ENCODE measurements around the gene ATP11B.

ATP11B gene

DNA sequence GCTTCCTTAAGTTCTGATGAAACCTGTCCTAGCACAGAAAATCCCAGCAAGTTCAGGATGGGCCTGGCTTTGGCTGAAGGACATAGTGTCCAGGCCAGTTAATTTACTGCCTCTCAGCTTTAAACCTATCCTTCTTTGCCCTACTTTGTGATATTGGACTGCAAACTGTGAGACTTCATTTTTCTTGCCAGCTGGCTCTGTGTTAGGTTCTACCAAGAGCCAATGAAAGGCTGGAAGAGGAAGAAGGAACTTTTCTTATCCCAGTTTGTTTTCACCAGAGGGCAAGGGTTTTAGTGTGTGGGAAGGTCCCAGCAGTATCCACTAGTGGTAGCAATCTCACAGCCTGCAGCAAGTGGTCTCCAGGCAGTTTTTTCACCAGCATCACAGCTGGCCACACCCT lies 168.9 kb downstream of the ATP11B start:
- no peak overlapping the region for H3K27ac ChIP-seq (ENCODE audit: low read depth, low read length)
- H3K27me3 ChIP-seq (ENCODE audit: control insufficient read depth in 1 of 2, insufficient read depth in 2 of 2, low read length in 2 of 2), result no peaks in the 10 kb centered on the region
- no peaks in the 10 kb centered on the region for H3K9me3 ChIP-seq (ENCODE audit: control insufficient read depth in 1 of 2, low read length in 2 of 2)
- H3K9ac ChIP-seq (ENCODE audit: low read depth in 1 of 2, low read length in 2 of 2), result no peak overlapping the region
- H3K4me1 ChIP-seq (ENCODE audit: control insufficient read depth in 1 of 2, insufficient read depth in 2 of 2, low read length in 2 of 2), result peaks cover 4 to 13% of the 10 kb centered on the region in 2 donors
- no peak overlapping the region for H3K4me3 ChIP-seq (ENCODE audit: low read depth in 1 of 2, low read length in 2 of 2)
- H3K36me3 ChIP-seq (ENCODE audit: control insufficient read depth in 1 of 2, insufficient read depth in 2 of 2, low read length in 2 of 2), result peaks cover 5 to 14% of the 10 kb centered on the region in 2 donors

DNA sequence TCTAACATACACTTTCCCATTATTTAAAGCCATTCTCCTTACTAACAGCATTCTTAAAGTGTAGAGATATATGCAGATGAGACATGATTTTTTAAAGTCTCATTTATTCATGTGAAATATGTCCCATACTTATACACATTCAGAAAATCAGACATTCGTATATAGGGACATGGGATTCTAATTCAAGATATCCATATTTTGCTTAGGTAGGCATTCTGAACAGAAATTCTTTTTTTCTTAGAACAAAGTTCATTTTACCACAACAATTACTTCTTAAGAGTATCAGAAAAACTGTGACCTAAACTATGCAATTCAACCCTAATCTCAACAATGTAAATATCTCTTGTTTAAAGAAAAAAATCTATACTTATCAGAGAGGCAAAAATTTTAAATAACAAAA lies 170.9 kb downstream of the ATP11B start:
- H3K36me3 ChIP-seq (ENCODE audit: control insufficient read depth in 1 of 2, insufficient read depth in 2 of 2, low read length in 2 of 2), result peaks cover 0 to 6% of the 10 kb centered on the region in 2 donors
- no peak overlapping the region for H3K27ac ChIP-seq (ENCODE audit: low read depth, low read length)
- H3K4me3 ChIP-seq (ENCODE audit: low read depth in 1 of 2, low read length in 2 of 2), result no peak overlapping the region
- no peaks in the 10 kb centered on the region for H3K9me3 ChIP-seq (ENCODE audit: control insufficient read depth in 1 of 2, low read length in 2 of 2)
- no peaks in the 10 kb centered on the region for H3K27me3 ChIP-seq (ENCODE audit: control insufficient read depth in 1 of 2, insufficient read depth in 2 of 2, low read length in 2 of 2)
- peaks cover 8 to 28% of the 10 kb centered on the region in 2 donors for H3K4me1 ChIP-seq (ENCODE audit: control insufficient read depth in 1 of 2, insufficient read depth in 2 of 2, low read length in 2 of 2)
- no peak overlapping the region for H3K9ac ChIP-seq (ENCODE audit: low read depth in 1 of 2, low read length in 2 of 2)

DNA sequence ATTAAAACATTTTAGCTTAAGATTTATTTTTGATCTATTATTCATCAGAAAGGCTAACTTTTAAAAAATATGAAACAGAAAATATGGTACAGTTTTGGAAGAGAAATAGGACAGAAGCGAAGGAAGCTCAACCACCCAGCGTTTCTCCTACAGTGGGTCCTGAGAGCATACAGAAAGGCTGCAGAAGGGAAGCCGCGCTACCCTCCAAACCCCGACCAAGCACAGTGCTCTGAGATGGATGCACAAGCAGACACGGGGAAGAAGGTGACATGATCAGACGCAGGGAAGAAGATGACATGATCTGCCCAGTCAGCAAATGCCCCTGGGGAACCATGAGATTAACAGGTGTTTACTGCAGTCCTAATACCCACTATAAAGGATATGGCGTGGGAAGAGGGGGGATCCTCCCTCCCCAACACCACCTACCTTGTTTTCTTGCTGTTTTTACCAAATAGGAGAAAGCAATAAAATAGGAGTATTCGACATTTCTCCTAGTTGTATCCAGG lies 172.6 kb downstream of the ATP11B start:
- Histone ChIP-seq H3K4me3 (ENCODE audit: low read depth in 1 of 2, low read length in 2 of 2) (no peak overlapping the region), H3K27ac (ENCODE audit: low read depth, low read length) (no peak overlapping the region), H3K4me1 (ENCODE audit: control insufficient read depth in 1 of 2, insufficient read depth in 2 of 2, low read length in 2 of 2) (peaks cover 8 to 31% of the 10 kb centered on the region in 2 donors)

GRCh38 chr3:182967218-182968204 lies 174.2 kb downstream of the ATP11B start:
- H3K27me3 ChIP-seq (ENCODE audit: control insufficient read depth in 1 of 2, insufficient read depth in 2 of 2, low read length in 2 of 2), result no peaks in the 10 kb centered on the region
- peaks cover 17 to 36% of the 10 kb centered on the region in 2 donors for H3K4me1 ChIP-seq (ENCODE audit: control insufficient read depth in 1 of 2, insufficient read depth in 2 of 2, low read length in 2 of 2)
- H3K4me3 ChIP-seq (ENCODE audit: low read depth in 1 of 2, low read length in 2 of 2), result no peak overlapping the region
- H3K27ac ChIP-seq (ENCODE audit: low read depth, low read length), result no peak overlapping the region
- H3K9ac ChIP-seq (ENCODE audit: low read depth in 1 of 2, low read length in 2 of 2), result no peak overlapping the region
- H3K9me3 ChIP-seq (ENCODE audit: control insufficient read depth in 1 of 2, low read length in 2 of 2), result no peaks in the 10 kb centered on the region
- peaks cover 0 to 3% of the 10 kb centered on the region in 2 donors for H3K36me3 ChIP-seq (ENCODE audit: control insufficient read depth in 1 of 2, insufficient read depth in 2 of 2, low read length in 2 of 2)

More for the DNA sequence above, 172.6 kb downstream of the ATP11B start:
- H3K27me3 ChIP-seq (ENCODE audit: control insufficient read depth in 1 of 2, insufficient read depth in 2 of 2, low read length in 2 of 2), result no peaks in the 10 kb centered on the region
- H3K9me3 ChIP-seq (ENCODE audit: control insufficient read depth in 1 of 2, low read length in 2 of 2), result no peaks in the 10 kb centered on the region
- no peak overlapping the region for H3K9ac ChIP-seq (ENCODE audit: low read depth in 1 of 2, low read length in 2 of 2)
- peaks cover 0 to 3% of the 10 kb centered on the region in 2 donors for H3K36me3 ChIP-seq (ENCODE audit: control insufficient read depth in 1 of 2, insufficient read depth in 2 of 2, low read length in 2 of 2)

GRCh38 chr3:182969277-182969676 lies 176.0 kb downstream of the ATP11B start:
- no peaks in the 10 kb centered on the region for H3K27me3 ChIP-seq (ENCODE audit: control insufficient read depth in 1 of 2, insufficient read depth in 2 of 2, low read length in 2 of 2)
- no peaks in the 10 kb centered on the region for H3K9me3 ChIP-seq (ENCODE audit: control insufficient read depth in 1 of 2, low read length in 2 of 2)
- H3K4me1 ChIP-seq (ENCODE audit: control insufficient read depth in 1 of 2, insufficient read depth in 2 of 2, low read length in 2 of 2), result peaks cover 17 to 35% of the 10 kb centered on the region in 2 donors
- H3K4me3 ChIP-seq (ENCODE audit: low read depth in 1 of 2, low read length in 2 of 2), result no peak overlapping the region
- no peak overlapping the region for H3K9ac ChIP-seq (ENCODE audit: low read depth in 1 of 2, low read length in 2 of 2)
- H3K36me3 ChIP-seq (ENCODE audit: control insufficient read depth in 1 of 2, insufficient read depth in 2 of 2, low read length in 2 of 2), result no peaks in the 10 kb centered on the region
- no peak overlapping the region for H3K27ac ChIP-seq (ENCODE audit: low read depth, low read length)

GRCh38 chr3:182969853-182970252 lies 176.5 kb downstream of the ATP11B start:
- no peaks in the 10 kb centered on the region for H3K36me3 ChIP-seq (ENCODE audit: control insufficient read depth in 1 of 2, insufficient read depth in 2 of 2, low read length in 2 of 2)
- H3K27me3 ChIP-seq (ENCODE audit: control insufficient read depth in 1 of 2, insufficient read depth in 2 of 2, low read length in 2 of 2), result no peaks in the 10 kb centered on the region
- H3K27ac ChIP-seq (ENCODE audit: low read depth, low read length), result no peak overlapping the region
- H3K4me3 ChIP-seq (ENCODE audit: low read depth in 1 of 2, low read length in 2 of 2), result no peak overlapping the region
- H3K9me3 ChIP-seq (ENCODE audit: control insufficient read depth in 1 of 2, low read length in 2 of 2), result no peaks in the 10 kb centered on the region
- no peak overlapping the region for H3K9ac ChIP-seq (ENCODE audit: low read depth in 1 of 2, low read length in 2 of 2)
- H3K4me1 ChIP-seq (ENCODE audit: control insufficient read depth in 1 of 2, insufficient read depth in 2 of 2, low read length in 2 of 2), result peaks cover 17 to 37% of the 10 kb centered on the region in 2 donors

DNA sequence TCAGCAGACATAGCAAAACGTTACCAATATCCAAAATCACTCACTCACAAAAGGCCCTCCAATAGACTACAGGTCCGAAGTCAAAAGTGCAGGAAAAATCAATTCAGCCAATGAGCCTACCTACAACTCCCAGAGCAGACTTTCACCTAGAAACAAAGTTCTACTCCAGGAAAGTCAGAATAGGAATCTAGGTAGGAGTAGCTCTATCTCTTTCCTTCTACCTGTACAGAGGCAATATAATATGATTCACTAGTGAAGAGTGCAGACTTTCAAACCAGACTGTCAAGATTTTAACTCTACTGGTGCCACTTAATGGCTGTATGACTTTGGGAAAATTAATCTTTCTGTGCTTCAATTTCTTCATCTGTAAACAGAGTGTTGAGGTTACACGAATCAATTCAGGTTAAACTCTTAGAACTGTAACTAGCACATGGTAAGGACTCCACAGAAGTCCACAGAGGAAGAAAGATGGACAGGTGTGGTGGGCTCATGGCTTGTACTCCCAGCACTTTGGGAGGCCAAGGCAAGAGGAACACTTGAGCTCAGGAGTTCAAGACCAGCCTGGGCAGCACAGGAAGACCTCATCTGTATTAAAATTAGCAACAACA lies 177.6 kb downstream of the ATP11B start:
- H3K4me3 ChIP-seq (ENCODE audit: low read depth in 1 of 2, low read length in 2 of 2), result no peak overlapping the region

More for the DNA sequence above, 177.6 kb downstream of the ATP11B start:
- Histone ChIP-seq H3K4me1 (ENCODE audit: control insufficient read depth in 1 of 2, insufficient read depth in 2 of 2, low read length in 2 of 2) (peaks cover 15 to 38% of the 10 kb centered on the region in 2 donors), H3K27me3 (ENCODE audit: control insufficient read depth in 1 of 2, insufficient read depth in 2 of 2, low read length in 2 of 2) (no peaks in the 10 kb centered on the region), H3K9ac (ENCODE audit: low read depth in 1 of 2, low read length in 2 of 2) (no peak overlapping the region), H3K9me3 (ENCODE audit: control insufficient read depth in 1 of 2, low read length in 2 of 2) (no peaks in the 10 kb centered on the region), H3K27ac (ENCODE audit: low read depth, low read length) (no peak overlapping the region), H3K36me3 (ENCODE audit: control insufficient read depth in 1 of 2, insufficient read depth in 2 of 2, low read length in 2 of 2) (no peaks in the 10 kb centered on the region)
